ENCODE data around the gene ACSF2.

Gene ACSF2

GRCh38 chr17:50484386-50485155, 58.6 kb downstream of the ACSF2 start:
- H3K4me3 ChIP-seq (ENCODE audit: low read length) = no peak overlapping the region
- DNase-seq (ENCODE audit: low read depth, low spot score) = no peak

GRCh38 chr17:50487213-50488096, 61.4 kb downstream of the ACSF2 start:
- H3K4me3 ChIP-seq (ENCODE audit: low read length) = no peak overlapping the region
- no peak for DNase-seq (ENCODE audit: low read depth, low spot score)

- DNase-seq (ENCODE audit: low read depth, low spot score) = no peak
Measured at GRCh38 chr17:50488880-50489279, 62.9 kb downstream of the ACSF2 start.

GRCh38 chr17:50491505-50491904, 65.5 kb downstream of the ACSF2 start:
- DNase-seq (ENCODE audit: low read depth, low spot score) = no peak
- H3K4me3 ChIP-seq (ENCODE audit: low read length) = no peak overlapping the region

More at GRCh38 chr17:50488880-50489279, 62.9 kb downstream of the ACSF2 start:
- H3K4me3 ChIP-seq (ENCODE audit: low read length) = no peak overlapping the region

- no peak for DNase-seq (ENCODE audit: low read depth, low spot score)
- H3K4me3 ChIP-seq (ENCODE audit: low read length) = no peak overlapping the region
Measured at GRCh38 chr17:50492214-50492613, 66.2 kb downstream of the ACSF2 start.

GRCh38 chr17:50493744-50494143, 67.7 kb downstream of the ACSF2 start:
- no peak for DNase-seq (ENCODE audit: low read depth, low spot score)
- no peak overlapping the region for H3K4me3 ChIP-seq (ENCODE audit: low read length)

GRCh38 chr17:50495217-50495823, 69.3 kb downstream of the ACSF2 start:
- DNase-seq (ENCODE audit: low read depth, low spot score) = no peak
- no peak overlapping the region for H3K4me3 ChIP-seq (ENCODE audit: low read length)

GRCh38 chr17:50495918-50496317, 69.9 kb downstream of the ACSF2 start:
- no peak for DNase-seq (ENCODE audit: low read depth, low spot score)
- H3K4me3 ChIP-seq (ENCODE audit: low read length) = no peak overlapping the region

GRCh38 chr17:50498021-50498874, 72.2 kb downstream of the ACSF2 start:
- DNase-seq (ENCODE audit: low read depth, low spot score) = no peak
- no peak overlapping the region for H3K4me3 ChIP-seq (ENCODE audit: low read length)

GRCh38 chr17:50499270-50499669, 73.3 kb downstream of the ACSF2 start:
- no peak for DNase-seq (ENCODE audit: low read depth, low spot score)
- no peak overlapping the region for H3K4me3 ChIP-seq (ENCODE audit: low read length)

GRCh38 chr17:50499721-50500120, 73.7 kb downstream of the ACSF2 start:
- no peak for DNase-seq (ENCODE audit: low read depth, low spot score)

GRCh38 chr17:50501054-50501453, 75.0 kb downstream of the ACSF2 start:
- H3K4me3 ChIP-seq (ENCODE audit: low read length) = no peak overlapping the region
- DNase-seq (ENCODE audit: low read depth, low spot score) = no peak

More at GRCh38 chr17:50499721-50500120, 73.7 kb downstream of the ACSF2 start:
- no peak overlapping the region for H3K4me3 ChIP-seq (ENCODE audit: low read length)

- no peak for DNase-seq (ENCODE audit: low read depth, low spot score)
- no peak overlapping the region for H3K4me3 ChIP-seq (ENCODE audit: low read length)
Measured at GRCh38 chr17:50502301-50502990, 76.4 kb downstream of the ACSF2 start.

- no peak overlapping the region for H3K4me3 ChIP-seq (ENCODE audit: low read length)
- no peak for DNase-seq (ENCODE audit: low read depth, low spot score)
Measured at GRCh38 chr17:50505591-50506130, 79.6 kb downstream of the ACSF2 start.

- H3K4me3 ChIP-seq (ENCODE audit: low read length) = no peak overlapping the region
- DNase-seq (ENCODE audit: low read depth, low spot score) = no peak
Measured at GRCh38 chr17:50506298-50506697, 80.3 kb downstream of the ACSF2 start.

GRCh38 chr17:50507871-50508572, 82.0 kb downstream of the ACSF2 start, which contains the start of gene MYCBPAP:
TSS of gene MYCBPAP (plus strand) at chr17:50508439. CDS start at chr17:50508675, 236 bp downstream.
- DNase-seq (ENCODE audit: low read depth, low spot score) = peak; percentile 77
- H3K4me3 ChIP-seq (ENCODE audit: low read length) = peak within 1 kb of the TSS; percentile 93
